Neural crest cell (in vitro differentiated cells): ENCODE results near the gene SYAP1. TPM values are rescaled to one million over a fixed set of nuclear protein-coding genes. Genes with fewer than 3 reads are reported as not detected.
"Not testable (repeated sequence)": the region's sequence is repeated elsewhere in the genome, so short reads cannot be mapped to it uniquely, and the experiment has no call there.

Source experiments
- DNase-seq: peaks from one replicate; pipeline ENCODE4 v3.0.0; 2021; ENCODE audit warnings: low read depth, mixed read lengths, low spot score
- H3K27ac Mint-ChIP-seq: one replicate; pipeline ENCODE4 v1.8.0; 2021; ENCODE audit warnings: mild to moderate bottlenecking, mixed read lengths; ENCODE audit not compliant: unreplicated experiment
- H3K27me3 Mint-ChIP-seq: 2 replicates; pipeline ENCODE4 v1.8.0; 2021; ENCODE audit warnings: low read depth, mild to moderate bottlenecking, mixed read lengths
- H3K36me3 Mint-ChIP-seq: 2 replicates; pipeline ENCODE4 v1.8.0; 2021; ENCODE audit warnings: low read depth, mild to moderate bottlenecking, mixed read lengths
- H3K4me1 Mint-ChIP-seq: 2 replicates; pipeline ENCODE4 v1.8.0; 2021; ENCODE audit warnings: mixed read lengths
- H3K4me3 Mint-ChIP-seq: one replicate; pipeline ENCODE4 v1.8.0; 2021; ENCODE audit warnings: mild to moderate bottlenecking, mixed read lengths
- H3K9me3 Mint-ChIP-seq: 2 replicates; pipeline ENCODE4 v1.8.0; 2021; ENCODE audit warnings: mixed read lengths
- CTCF ChIP-seq: fragments of 200-600 bp; sonication (generic); conservative IDR thresholded peaks from 2 replicates; pipeline ENCODE4 v1.5.0; 2021; ENCODE audit warnings: antibody characterized with exemption, mild to moderate bottlenecking
- total RNA-seq: library from RNA; stranded (reverse); gene quantifications from 2 replicates; pipeline ENCODE4 v1.2.1, GENCODE V29; 2021

The SYAP1 gene
- total RNA-seq, 1 donor from 2014 or later, result 38.0 TPM

GRCh38 chrX:16714504-16714903, 4.9 kb upstream of the SYAP1 start:
- no peak for DNase-seq

GRCh38 chrX:16715638-16716037, 3.8 kb upstream of the SYAP1 start:
- not testable (repeated sequence) for H3K9me3 Mint-ChIP-seq, DNase-seq, H3K27me3 Mint-ChIP-seq, H3K36me3 Mint-ChIP-seq, H3K27ac Mint-ChIP-seq
- Mint-ChIP-seq H3K4me1 (peaks cover 37% of the 10 kb centered on the region), H3K4me3 (peak overlapping the region; percentile 56)

More at GRCh38 chrX:16714504-16714903, 4.9 kb upstream of the SYAP1 start:
- no peaks in the 10 kb centered on the region for H3K36me3 Mint-ChIP-seq
- H3K9me3 Mint-ChIP-seq, result no peaks in the 10 kb centered on the region
- no peak overlapping the region for H3K27ac Mint-ChIP-seq
- peak overlapping the region; percentile 85 for H3K4me3 Mint-ChIP-seq
- peaks cover 37% of the 10 kb centered on the region for H3K4me1 Mint-ChIP-seq
- no peak for TF ChIP-seq CTCF
- no peaks in the 10 kb centered on the region for H3K27me3 Mint-ChIP-seq

- not testable (repeated sequence) for DNase-seq, H3K9me3 Mint-ChIP-seq, H3K36me3 Mint-ChIP-seq, H3K27me3 Mint-ChIP-seq, H3K27ac Mint-ChIP-seq
- Mint-ChIP-seq H3K4me1 (peaks cover 31% of the 10 kb centered on the region), H3K4me3 (peak overlapping the region; percentile 57)
Measured at GRCh38 chrX:16716451-16716850, 3.0 kb upstream of the SYAP1 start.

- peaks cover 24% of the 10 kb centered on the region for H3K4me1 Mint-ChIP-seq
- H3K4me3 Mint-ChIP-seq, result peak overlapping the region; percentile 93
- peak overlapping the region; percentile 100 for H3K27ac Mint-ChIP-seq
- H3K27me3 Mint-ChIP-seq, result no peaks in the 10 kb centered on the region
- H3K9me3 Mint-ChIP-seq, result no peaks in the 10 kb centered on the region
- peaks cover 2% of the 10 kb centered on the region for H3K36me3 Mint-ChIP-seq
- DNase-seq, result no peak
- TF ChIP-seq CTCF, result no peak
Measured at GRCh38 chrX:16718824-16719333, 533 bp upstream of the SYAP1 start.

- peaks cover 11% of the 10 kb centered on the region for H3K36me3 Mint-ChIP-seq
- peaks cover 29% of the 10 kb centered on the region for H3K4me1 Mint-ChIP-seq
- no peak for TF ChIP-seq CTCF
- DNase-seq, result no peak
- H3K9me3 Mint-ChIP-seq, result no peaks in the 10 kb centered on the region
- no peaks in the 10 kb centered on the region for H3K27me3 Mint-ChIP-seq
- H3K27ac Mint-ChIP-seq, result no peak overlapping the region
- peak overlapping the region; percentile 82 for H3K4me3 Mint-ChIP-seq
Measured at GRCh38 chrX:16722481-16722880, 3.1 kb downstream of the SYAP1 start.

- Mint-ChIP-seq H3K36me3 (peaks cover 20% of the 10 kb centered on the region), H3K27me3 (no peaks in the 10 kb centered on the region), H3K4me1 (peaks cover 18% of the 10 kb centered on the region), H3K27ac (no peak overlapping the region), H3K4me3 (peak overlapping the region; percentile 23), H3K9me3 (no peaks in the 10 kb centered on the region)
- no peak for DNase-seq
- TF ChIP-seq CTCF, result no peak
Measured at GRCh38 chrX:16725072-16725471, 5.7 kb downstream of the SYAP1 start.

- not testable (repeated sequence) for H3K4me3 Mint-ChIP-seq, H3K27ac Mint-ChIP-seq, H3K4me1 Mint-ChIP-seq, DNase-seq, H3K27me3 Mint-ChIP-seq, H3K9me3 Mint-ChIP-seq
- peaks cover 23% of the 10 kb centered on the region for H3K36me3 Mint-ChIP-seq
Measured at GRCh38 chrX:16726347-16726988, 7.1 kb downstream of the SYAP1 start.
